Fibroblast of lung (primary cell): ENCODE data around the gene PGBD2. TPM values are rescaled to one million over a fixed set of nuclear protein-coding genes. Genes with fewer than 3 reads are reported as not detected.
"Not testable (repeated sequence)": the region's sequence is repeated elsewhere in the genome, so short reads cannot be mapped to it uniquely, and the experiment has no call there.

ENCODE experiments used
- DNase-seq, 2 donors: peaks; one replicate each; pipeline versions ENCODE4 v3.0.0 to v3.0.0-alpha.2; 2010; ENCODE audit warnings: low read depth in 2 of 2
- H2AFZ ChIP-seq: 2 replicates; pipeline ENCODE4 v1.5.1; 2012; ENCODE audit warnings: low read length, control low read depth, inconsistent platforms
- H3K27ac ChIP-seq: 2 replicates; pipeline ENCODE4 v1.5.1; 2011; ENCODE audit warnings: low read length, control low read depth; ENCODE audit not compliant: insufficient read depth
- H3K27me3 ChIP-seq: 2 replicates; pipeline ENCODE4 v1.5.1; 2011; ENCODE audit warnings: mild to moderate bottlenecking, low read length; ENCODE audit not compliant: control insufficient read depth, insufficient read depth
- H3K36me3 ChIP-seq: 2 replicates; pipeline ENCODE4 v1.5.1; 2011; ENCODE audit warnings: low read length; ENCODE audit not compliant: control insufficient read depth, insufficient read depth
- H3K4me1 ChIP-seq: 2 replicates; pipeline ENCODE4 v1.5.1; 2011; ENCODE audit warnings: low read length; ENCODE audit not compliant: control insufficient read depth, insufficient read depth; ENCODE audit errors: extremely low read depth
- H3K4me2 ChIP-seq: 2 replicates; pipeline ENCODE4 v1.5.1; 2011; ENCODE audit warnings: low read length, control low read depth; ENCODE audit not compliant: insufficient read depth; ENCODE audit errors: extremely low read depth
- H3K4me3 ChIP-seq, 4 experiments: fragments of 200-600 bp in 1 of 4; sonication (generic) in 1 of 4; replicated peaks in 1 of 4; 2 replicates each; pipeline ENCODE4 v1.5.1; 2011 to 2016; ENCODE audit warnings: low read length in 4 of 4, low read depth in 3 of 4, mild to moderate bottlenecking in 3 of 4, control low read depth in 2 of 4, inconsistent platforms in 1 of 4, mixed read lengths in 1 of 4; ENCODE audit not compliant: insufficient read depth in 1 of 4; ENCODE audit errors: control extremely low read depth in 1 of 4
- H3K79me2 ChIP-seq: 2 replicates; pipeline ENCODE4 v1.5.1; 2012; ENCODE audit warnings: mild to moderate bottlenecking, low read length, inconsistent platforms; ENCODE audit not compliant: control insufficient read depth, insufficient read depth
- H3K9ac ChIP-seq: 2 replicates; pipeline ENCODE4 v1.5.1; 2011; ENCODE audit warnings: mild to moderate bottlenecking, low read length, control low read depth; ENCODE audit not compliant: insufficient read depth
- H3K9me3 ChIP-seq: 2 replicates; pipeline ENCODE4 v1.5.1; 2012; ENCODE audit warnings: low read depth, low read length; ENCODE audit not compliant: control insufficient read depth, insufficient read depth
- H4K20me1 ChIP-seq: 2 replicates; pipeline ENCODE4 v1.5.1; 2011; ENCODE audit warnings: low read length; ENCODE audit not compliant: control insufficient read depth, insufficient read depth; ENCODE audit errors: extremely low read depth
- polyA plus RNA-seq, 2 donors: library from polyadenylated mRNA; depleted of rRNA in 1 of 2; stranded (reverse) in 1 of 2; unstranded in 1 of 2; fragments of >200 nt; gene quantifications; 2 replicates each; pipeline ENCODE4 v1.2.1, GENCODE V29; 2011 to 2012; ENCODE audit warnings: missing spikeins in 1 of 2
- total RNA-seq: library from RNA; depleted of rRNA; stranded (reverse); fragments of >200 nt; gene quantifications from 2 replicates; pipeline ENCODE4 v1.2.1, GENCODE V29; 2014

Gene PGBD2
- total and polyA plus RNA-seq, 2 donors (not counting 1 experiment from before 2014, with no cell fraction given): 4.0 to 7.1 TPM

DNA sequence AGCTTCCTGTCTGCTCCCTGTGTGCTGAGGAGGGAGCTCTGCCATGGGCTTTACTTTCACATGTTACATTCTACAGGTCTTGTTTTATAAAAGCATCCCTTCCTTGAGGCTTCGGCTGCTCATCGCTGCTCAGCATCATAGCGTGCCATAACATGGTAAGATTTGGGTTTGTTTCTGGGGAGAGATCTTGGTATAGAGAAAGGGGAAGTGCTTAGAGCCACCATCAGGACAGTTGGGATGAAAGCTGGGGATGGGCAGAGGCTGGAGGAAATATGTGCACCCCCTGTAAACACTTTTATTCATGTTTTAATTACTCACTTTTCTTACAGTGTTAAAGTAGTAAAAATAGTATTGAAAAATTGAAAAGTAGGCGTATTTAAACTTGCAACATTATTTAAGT, 24.0 kb downstream of the PGBD2 start:
- H2AFZ ChIP-seq, H3K4me2 ChIP-seq, H3K9ac ChIP-seq, H3K27me3 ChIP-seq, H4K20me1 ChIP-seq, DNase-seq, H3K4me3 ChIP-seq, H3K36me3 ChIP-seq, H3K4me1 ChIP-seq, H3K27ac ChIP-seq, H3K9me3 ChIP-seq, H3K79me2 ChIP-seq: not testable (repeated sequence)

GRCh38 chr1:248938173-248938809, 32.3 kb downstream of the PGBD2 start:
- not testable (repeated sequence) for H3K9me3 ChIP-seq, H3K4me3 ChIP-seq, DNase-seq, H3K36me3 ChIP-seq, H3K4me1 ChIP-seq, H3K9ac ChIP-seq, H3K4me2 ChIP-seq, H3K27ac ChIP-seq, H2AFZ ChIP-seq, H3K27me3 ChIP-seq, H3K79me2 ChIP-seq, H4K20me1 ChIP-seq

DNA sequence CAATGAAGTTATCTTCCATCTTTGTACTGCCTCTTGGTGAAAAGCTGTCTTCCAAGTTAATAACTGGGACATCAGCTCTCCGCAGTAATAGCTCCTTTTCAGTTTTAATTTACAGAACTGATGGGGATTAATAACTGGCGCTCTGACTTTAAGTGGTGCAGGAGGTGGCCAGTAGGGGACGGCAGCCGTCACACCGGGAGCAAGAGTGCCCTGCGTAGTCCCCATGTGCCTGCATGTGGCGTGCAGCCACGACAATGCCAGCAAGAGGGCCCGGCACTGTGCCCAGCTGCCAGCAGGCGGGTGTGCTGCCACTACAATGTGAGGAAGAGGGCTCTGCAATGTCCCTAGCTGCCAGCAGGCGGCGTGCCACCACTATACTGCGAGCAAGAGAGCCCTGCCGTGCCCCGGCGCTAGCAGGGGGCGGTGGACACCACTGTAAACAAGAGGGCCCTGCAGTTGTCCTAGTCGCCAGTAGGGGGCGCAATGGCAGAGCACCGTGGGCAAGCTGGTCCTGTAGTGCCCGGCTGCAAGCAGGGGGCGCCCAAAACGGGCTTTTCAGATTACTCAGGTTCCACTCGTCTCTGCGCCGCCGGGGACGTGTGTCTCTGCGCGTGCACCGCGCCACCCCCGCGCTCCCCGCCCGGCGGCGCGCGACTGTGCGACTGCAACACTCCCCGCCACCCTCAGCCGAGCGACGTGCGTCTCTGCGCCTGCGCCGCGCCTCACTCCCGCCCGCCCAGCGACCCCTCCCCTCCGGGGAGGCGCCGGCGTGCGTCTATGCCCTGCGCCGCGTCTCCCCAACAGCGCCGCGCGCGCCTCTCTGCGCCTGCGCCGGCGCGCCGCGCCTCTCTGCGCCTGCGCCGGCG, 38.3 kb downstream of the PGBD2 start:
- not testable (repeated sequence) for H3K27ac ChIP-seq, H3K36me3 ChIP-seq, H2AFZ ChIP-seq, H3K9me3 ChIP-seq, H3K79me2 ChIP-seq, H3K4me1 ChIP-seq, DNase-seq, H4K20me1 ChIP-seq, H3K4me2 ChIP-seq, H3K9ac ChIP-seq, H3K4me3 ChIP-seq, H3K27me3 ChIP-seq

GRCh38 chr1:248945000-248945423, 39.0 kb downstream of the PGBD2 start:
- H3K27ac ChIP-seq, H3K9ac ChIP-seq, H4K20me1 ChIP-seq, H3K36me3 ChIP-seq, H3K27me3 ChIP-seq, DNase-seq, H3K79me2 ChIP-seq, H3K4me3 ChIP-seq, H3K9me3 ChIP-seq, H2AFZ ChIP-seq, H3K4me1 ChIP-seq, H3K4me2 ChIP-seq: not testable (repeated sequence)

- H3K36me3 ChIP-seq, H3K79me2 ChIP-seq, H3K4me3 ChIP-seq: not testable (repeated sequence)
These were observed 39.4 kb downstream of the PGBD2 start for GRCh38 chr1:248945453-248945852.

DNA sequence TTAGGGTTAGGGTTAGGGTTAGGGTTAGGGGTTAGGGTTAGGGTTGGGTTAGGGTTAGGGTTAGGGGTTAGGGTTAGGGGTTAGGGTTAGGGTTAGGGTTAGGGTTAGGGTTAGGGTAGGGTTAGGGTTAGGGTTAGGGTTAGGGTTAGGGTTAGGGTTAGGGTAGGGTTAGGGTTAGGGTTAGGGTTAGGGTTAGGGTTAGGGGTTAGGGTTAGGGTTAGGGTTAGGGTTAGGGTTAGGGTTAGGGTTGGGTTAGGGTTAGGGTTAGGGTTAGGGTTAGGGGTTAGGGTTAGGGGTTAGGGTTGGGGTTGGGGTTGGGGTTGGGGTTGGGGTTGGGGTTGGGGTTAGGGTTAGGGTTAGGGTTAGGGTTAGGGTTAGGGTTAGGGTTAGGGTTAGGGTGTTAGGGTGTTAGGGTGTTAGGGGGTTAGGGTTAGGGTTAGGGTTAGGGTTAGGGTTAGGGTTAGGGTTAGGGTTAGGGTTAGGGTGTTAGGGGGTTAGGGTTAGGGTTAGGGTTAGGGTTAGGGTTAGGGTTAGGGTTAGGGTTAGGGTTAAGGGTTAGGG, 39.9 kb downstream of the PGBD2 start:
- H4K20me1 ChIP-seq, DNase-seq, H3K27ac ChIP-seq, H2AFZ ChIP-seq, H3K4me1 ChIP-seq, H3K79me2 ChIP-seq, H3K27me3 ChIP-seq, H3K36me3 ChIP-seq, H3K4me2 ChIP-seq, H3K9ac ChIP-seq, H3K4me3 ChIP-seq, H3K9me3 ChIP-seq: not testable (repeated sequence)

More at GRCh38 chr1:248945453-248945852, 39.4 kb downstream of the PGBD2 start:
- H3K27me3 ChIP-seq, H3K27ac ChIP-seq, H3K9me3 ChIP-seq, H3K9ac ChIP-seq, DNase-seq, H2AFZ ChIP-seq, H4K20me1 ChIP-seq, H3K4me1 ChIP-seq, H3K4me2 ChIP-seq: not testable (repeated sequence)
